Cardiac septum (tissue), 1 donor: ENCODE measurements around the gene PTPRN2. TPM values are rescaled to one million over a fixed set of nuclear protein-coding genes. Genes with fewer than 3 reads are reported as not detected.

Experiments used
- DNase-seq: peaks from one replicate; pipeline ENCODE4 v3.0.0-alpha.2; 2020; ENCODE audit warnings: low spot score
- intact Hi-C: fragments of 100-400 bp; cut with DNase I; formaldehyde crosslinking; loops from one replicate; pipeline ENCODE4 v1.14.0; 2022
- total RNA-seq: library from RNA; stranded (reverse); fragmentation: NEBNext Ultra II Directional; extraction: Animal tissue kit (Norgen Biotek cat#: 25700); gene quantifications from one replicate; pipeline ENCODE4 v1.2.1, GENCODE V29; 2021
- donor health status: DM: no; HTN: no; CAD: no.

The PTPRN2 gene
- total RNA-seq, 1 donor from 2014 or later, result 0.92 TPM

DNA sequence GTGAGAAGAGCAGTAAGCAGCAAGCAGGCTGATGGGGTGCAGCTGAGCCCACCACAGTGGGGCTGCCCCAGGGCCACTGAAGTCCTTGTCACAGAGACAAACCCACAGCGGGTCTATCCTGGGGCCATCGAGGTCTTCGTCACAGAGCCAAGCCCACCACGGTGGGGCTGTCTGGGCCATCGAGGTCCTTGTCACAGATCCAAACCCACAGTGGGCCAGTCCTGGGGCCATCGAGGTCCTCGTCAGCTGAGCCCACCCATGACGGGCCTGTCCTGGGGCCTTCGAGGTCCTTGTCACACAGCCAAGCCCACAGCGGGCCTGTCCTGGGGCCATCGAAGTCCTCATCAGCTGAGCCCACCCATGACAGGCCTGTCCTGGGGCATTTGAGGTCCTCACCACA, 700.9 kb downstream of the PTPRN2 start:
- no peak for DNase-seq
- intact Hi-C loops, result no loop called here

DNA sequence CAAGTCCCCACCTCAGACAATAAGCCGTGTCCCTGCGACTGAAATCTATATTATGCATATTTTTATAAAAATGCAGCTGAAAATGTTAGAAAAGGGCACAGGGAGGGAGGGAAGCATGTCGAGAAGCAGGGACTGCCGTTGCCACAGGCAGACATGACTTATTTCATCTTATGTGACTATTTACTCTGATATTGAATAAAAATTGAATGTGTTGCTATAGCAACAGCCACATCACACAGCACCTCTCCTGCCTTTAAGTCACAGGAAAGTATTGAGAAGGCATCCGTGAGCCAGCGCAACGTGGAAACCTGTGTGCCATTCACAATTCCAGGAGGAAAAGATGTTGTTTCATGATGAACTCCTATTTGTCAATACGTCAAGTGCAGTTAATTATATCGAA, 701.4 kb downstream of the PTPRN2 start:
- intact Hi-C loops, result no loop called here

DNA sequence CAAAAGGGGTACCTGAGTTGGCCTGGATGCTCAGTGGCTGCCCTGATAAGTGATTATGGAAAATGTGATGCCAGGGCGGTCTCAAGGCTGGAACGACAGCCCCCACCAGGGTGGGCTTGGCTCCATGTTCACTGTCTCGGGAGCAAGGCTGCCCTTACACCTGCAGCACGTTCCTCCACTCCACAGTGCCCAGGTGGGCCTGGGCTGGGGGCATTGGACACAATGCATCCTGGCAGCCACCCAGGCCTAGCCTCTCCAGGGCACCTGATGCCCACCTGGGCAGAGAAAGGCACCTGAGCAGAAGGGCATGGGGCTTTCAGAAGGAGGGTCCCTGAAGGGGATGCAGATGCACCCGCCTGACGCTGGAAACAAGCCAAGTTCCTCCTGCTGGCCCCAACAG, 702.5 kb downstream of the PTPRN2 start:
- intact Hi-C loops, result no loop called here
- no peak for DNase-seq

More for the DNA sequence above, 701.4 kb downstream of the PTPRN2 start:
- DNase-seq, result no peak

DNA sequence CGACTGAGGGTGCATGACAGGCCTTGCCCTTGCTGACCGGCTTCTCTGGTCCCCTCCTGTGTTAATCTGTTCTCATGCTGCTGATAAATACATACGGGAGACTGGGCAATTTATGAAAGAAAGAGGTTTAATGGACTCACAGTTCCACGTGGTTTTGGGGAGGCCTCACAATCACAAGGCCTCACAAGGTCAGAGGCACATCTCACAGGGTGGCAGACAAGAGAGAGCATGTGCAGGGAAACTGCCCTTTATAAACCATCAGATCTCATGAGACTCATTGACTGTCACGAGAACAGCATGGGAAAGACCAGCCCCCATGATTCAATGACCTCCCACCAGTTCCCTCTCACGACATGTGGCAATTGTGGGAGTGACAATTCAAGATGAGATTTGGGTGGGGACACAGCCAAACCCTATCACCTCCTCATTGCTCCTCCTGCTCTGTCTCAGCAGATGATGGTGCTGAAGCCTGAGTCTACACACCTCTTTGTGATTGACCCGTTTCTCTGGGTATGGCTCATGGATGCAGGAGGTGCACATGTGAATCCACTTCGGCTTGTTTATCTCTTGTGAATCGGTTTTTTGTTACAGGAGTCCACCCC, 703.1 kb downstream of the PTPRN2 start:
- intact Hi-C loops, result no loop called here
- DNase-seq, result no peak

DNA sequence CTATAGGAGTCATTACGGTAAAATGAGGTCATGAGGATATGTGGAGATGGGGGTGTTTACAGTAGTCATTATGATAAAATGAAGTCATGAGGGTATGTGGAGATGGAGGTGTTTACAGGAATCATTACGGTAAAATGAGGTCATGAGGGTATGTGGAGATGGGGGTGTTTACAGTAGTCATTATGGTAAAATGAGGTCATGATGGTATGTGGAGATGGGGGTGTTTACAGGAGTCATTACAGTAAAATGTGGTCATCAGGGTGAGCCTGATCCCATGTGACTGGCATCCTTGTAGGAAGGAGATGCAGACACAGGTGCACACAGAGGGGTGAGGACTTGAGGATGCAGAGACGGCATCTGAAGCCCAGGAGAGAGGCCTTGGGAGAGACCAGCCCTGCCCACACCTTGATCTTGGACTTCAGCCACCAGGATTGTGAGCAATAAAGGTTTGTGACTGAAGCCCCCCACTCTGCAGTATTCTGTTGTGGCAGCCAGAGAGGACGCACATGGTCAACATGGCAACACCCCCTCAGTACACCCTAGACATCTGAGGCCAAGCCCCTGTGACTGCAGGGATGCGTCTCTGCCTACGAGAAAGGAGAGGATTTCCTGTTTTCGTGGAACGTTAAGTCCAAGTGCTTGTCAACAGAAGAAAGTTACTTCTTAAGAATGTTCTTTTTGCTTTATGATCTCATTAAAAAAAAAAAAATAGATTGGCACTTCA, 706.4 kb downstream of the PTPRN2 start:
- intact Hi-C loops, result no loop called here
- no peak for DNase-seq

DNA sequence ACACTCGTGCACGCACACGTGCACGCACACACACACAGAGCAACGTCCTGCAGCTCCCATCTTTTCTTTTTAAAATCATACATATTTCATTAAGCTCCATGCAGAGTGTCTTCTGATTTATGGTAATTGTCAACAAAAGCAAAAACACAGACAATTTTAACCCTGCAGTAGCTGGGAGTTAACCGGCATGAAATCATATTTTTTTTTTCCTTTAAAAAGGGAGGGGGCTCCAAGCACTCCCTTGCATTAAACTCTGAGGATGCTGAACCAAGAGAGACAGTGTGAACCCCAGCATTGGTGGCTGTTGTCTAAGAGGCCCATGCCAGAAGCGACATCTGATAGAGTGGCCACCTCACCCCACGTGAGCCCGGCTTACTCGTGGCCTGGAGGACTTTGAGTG, 708.2 kb downstream of the PTPRN2 start:
- DNase-seq, result no peak
- intact Hi-C loops, result loop anchor here (5.0 kb wide), 1 partner anchor 447 kb away; no protein-coding TSS in a partner anchor

DNA sequence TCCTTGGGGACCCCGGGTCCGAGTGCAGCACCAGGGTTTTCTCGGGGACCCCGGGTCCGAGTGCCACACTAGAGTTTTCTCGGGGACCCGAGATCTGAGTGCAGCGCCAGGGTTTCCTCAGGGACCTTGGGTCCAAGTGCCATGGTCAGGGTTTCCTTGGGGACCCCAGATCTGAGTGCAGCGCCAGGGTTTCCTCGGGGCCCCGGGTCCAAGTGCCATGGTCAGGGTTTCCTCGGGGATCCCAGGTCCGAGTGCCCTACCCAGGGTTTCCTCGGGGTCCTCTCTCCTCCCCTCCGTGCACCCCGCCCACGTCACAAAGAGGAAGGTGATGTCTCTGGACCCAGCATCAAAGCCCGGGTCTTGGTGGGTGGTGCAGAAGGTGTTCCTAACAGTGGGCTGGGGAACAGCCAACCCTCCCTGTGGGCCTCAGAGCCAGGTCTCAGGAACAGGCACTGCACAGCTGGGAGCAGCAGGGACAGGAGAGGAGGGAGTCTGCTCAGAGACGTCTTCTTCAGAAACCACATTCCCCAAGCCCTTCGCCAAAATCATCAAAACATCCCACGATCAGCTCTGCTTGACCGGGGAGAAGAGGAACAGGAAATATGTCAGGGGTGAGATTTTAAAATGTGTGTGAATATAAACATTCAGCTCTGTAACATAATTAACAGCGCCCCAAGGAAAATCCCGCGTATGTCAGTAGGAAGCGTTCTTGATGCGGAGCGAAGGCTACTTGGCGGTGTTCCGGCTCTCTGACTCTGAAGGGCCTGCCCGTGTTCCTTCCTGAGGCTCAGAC, 710.1 kb downstream of the PTPRN2 start:
- no peak for DNase-seq
- intact Hi-C loops, result loop anchor here (5.0 kb wide), 1 partner anchor 445 kb away; no protein-coding TSS in a partner anchor

DNA sequence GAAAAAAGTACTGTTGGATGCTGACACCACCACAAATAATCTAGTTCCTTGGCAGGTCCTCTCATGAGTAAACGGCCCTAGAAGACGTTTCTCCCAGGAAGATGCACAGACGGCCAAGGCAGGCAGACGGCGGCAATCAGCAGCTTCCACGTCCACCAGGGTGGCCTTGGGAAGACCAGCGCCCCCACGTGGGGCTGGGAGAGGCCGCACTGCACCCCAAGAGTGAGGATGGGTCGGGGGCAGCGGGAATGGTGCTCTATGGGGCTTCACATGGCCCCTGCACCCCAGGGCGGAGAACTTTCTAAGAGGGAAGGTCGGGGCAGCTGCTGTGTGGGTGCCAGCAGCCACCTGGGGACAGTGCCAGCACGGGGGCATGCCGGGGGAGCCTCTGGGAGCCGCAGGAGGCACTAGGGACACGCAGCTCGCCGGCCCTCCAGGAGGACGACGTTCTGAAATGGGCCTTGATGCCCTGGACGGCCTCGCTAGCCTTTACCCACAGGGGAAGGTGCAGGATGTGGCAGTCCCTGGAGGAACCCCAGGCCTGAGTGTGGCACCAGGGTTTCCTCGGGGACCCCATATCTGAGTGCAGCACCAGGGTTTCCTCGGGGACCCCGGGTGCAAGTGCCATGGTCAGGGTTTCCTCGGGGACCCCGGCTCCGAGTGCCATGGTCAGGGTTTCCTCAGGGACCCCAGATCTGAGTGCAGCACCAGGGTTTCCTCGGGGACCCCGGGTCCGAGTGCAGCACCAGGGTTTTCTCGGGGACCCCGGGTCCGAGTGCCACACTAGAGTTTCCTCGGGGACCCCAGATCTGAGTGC, 710.9 kb downstream of the PTPRN2 start:
- no peak for DNase-seq

DNA sequence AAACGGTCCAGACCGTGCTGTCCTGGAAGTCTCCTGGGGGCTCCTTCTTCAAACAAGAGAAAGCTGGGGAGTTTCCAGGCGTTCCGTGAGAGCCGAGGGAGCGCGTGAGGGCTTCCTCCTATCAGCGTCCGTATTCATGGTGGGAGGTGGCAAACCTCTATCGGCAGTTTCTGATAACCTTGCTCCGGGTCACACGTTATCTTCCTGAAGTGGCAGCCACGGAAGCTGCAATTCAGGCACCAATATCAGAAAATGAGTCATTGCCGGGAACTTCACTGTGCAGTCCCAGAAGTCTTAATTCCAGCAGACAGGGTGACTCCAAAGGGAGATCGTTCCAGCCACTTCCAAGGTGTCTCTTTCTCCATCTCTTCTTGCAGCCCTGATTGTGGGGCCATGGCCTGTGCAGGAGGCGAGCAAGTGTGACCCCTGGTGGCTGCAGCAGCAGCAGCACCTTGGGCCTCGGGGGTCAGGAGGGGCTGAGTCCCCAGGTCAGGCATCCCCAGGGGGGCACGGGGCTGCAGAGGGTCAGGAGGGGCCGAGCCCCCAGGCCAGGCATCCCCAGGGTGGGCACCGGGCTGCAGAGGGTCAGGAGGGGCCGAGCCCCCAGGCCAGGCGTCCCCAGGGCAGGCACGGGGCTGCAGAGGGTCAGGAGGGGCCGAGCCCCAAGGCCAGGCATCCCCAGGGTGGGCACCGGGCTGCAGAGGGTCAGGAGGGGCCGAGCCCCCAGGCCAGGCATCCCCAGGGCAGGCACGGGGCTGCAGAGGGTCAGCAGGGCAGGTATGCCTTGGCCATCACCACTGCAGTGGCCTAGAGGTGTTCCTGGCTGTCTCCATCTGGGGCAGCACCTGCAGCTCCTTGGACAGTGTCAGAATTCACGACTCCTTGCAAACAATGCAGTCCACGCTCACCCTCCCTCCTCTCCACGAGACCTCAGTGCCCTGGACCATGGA, 712.1 kb downstream of the PTPRN2 start:
- DNase-seq, result no peak
- intact Hi-C loops, result loop anchor here (5.0 kb wide), 1 partner anchor 443 kb away; no protein-coding TSS in a partner anchor

More for the DNA sequence above, 710.9 kb downstream of the PTPRN2 start:
- intact Hi-C loops, result loop anchor here (5.0 kb wide), 1 partner anchor 444 kb away; no protein-coding TSS in a partner anchor

DNA sequence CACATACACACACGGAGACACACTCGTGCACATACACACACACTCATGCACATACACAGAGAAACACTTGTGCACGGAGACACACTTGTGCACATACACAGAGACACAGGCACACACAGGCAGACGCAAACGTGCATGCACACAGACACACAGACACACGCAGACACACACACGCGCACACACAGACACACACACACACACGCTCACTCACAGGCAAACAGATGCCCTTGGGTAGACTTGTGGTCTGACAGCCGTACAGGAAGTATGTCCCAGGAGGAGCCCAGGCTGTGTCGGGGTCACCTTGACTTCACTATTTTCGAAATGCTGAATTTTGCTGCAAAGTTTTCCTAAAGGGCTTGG, 712.8 kb downstream of the PTPRN2 start:
- intact Hi-C loops, result loop anchor here (5.0 kb wide), 1 partner anchor 443 kb away; no protein-coding TSS in a partner anchor
- DNase-seq, result no peak

DNA sequence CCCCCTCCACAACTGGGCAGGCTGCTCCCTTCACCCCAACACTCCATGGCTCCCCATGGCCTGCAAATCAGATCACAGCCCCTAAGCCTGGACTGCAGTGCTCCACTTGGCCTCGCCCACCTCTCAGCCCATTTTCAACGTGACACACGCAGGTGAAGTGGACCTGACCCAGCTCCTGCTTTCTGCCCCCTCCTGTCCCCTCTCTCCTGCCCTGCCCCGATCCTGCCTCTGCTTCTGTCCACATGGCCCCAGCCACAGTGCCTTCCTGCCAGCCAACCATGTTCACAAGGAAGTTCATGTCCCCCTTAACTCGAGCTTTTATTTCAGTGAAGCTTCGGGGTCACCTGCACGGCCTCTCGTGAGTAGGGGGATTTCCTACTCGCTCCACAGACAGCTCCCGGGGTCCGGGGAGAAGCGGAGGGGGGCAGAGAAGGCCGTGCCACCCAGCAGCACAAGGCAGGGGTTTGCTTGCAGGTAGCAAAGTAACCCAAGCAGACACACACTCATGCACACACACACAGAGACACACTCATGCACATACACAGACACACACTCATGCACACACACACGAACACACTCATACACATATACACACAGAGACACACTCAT, 713.3 kb downstream of the PTPRN2 start:
- intact Hi-C loops, result no loop called here
- no peak for DNase-seq

DNA sequence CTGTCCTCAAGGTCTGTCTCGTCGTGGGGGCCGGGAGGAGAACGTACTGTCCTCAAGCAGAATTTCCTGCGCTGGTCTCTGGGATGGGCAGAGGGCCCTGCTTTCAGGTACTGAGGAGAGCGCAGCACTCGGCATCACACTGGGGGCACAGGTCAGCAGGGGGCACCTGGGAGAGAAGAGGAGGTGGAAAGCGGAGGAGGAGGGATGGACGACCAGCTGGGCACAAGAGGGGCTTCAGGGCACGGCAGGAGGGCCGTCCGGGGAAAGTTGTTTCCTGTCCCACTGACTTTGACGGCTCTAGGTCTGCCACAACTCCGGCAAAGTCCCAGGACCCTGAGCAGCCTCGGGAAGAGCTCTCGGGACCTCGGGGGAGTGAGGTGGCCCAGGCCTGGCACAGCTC, 714.0 kb downstream of the PTPRN2 start:
- intact Hi-C loops, result no loop called here
- no peak for DNase-seq

DNA sequence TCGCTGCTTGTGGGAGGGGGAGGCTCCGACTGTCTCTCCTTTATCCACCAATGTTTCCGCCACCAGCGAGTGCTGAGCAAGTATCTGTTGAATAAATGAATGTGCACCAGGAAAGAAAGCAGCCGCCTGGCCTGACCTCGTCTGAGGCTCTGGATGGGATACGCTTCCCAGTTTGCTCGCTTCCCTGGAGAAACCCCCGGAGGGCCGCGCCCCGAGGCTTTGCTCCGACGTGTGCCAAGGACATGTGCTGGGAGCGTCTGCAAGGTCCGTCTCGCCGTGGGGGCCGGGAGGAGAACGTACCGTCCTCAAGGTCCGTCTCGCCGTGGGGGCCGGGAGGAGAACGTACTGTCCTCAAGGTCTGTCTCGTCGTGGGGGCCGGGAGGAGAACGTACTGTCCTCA, 714.4 kb downstream of the PTPRN2 start:
- intact Hi-C loops, result no loop called here
- DNase-seq, result no peak

DNA sequence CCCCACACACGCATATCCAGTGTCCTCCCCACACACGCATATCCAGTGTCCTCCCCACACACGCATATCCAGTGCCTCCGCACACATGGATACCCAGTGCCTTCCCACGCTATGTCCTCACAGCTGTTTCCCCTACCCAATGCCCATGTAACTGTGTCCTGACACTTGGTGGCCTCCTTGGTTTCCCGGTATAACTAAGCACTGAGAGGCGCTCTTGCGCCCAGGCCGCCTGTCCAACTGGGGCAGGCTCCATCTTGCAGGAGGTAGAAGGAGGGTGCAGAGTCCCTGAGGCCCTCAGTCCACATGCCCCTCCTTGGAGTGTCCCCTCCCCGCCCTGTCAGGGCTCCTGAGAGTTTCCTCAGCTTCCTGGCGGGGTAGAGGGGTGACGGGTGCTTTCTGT, 715.2 kb downstream of the PTPRN2 start:
- intact Hi-C loops, result no loop called here
- no peak for DNase-seq

DNA sequence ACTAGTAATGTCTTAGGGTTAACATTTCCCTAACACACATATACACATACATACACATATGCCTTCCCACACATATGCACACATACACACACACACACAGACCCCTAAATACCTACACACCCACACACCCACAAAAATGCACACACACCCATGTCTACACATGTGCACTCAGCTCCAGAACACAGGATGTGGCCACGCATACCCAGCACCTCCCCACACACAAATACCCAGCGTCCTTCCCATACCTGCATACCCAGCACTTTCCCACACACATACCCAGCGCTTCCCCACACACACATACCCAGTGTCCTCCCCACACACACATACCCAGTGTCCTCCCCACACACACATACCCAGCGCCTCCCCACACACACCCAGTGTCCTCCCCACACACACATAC, 715.9 kb downstream of the PTPRN2 start:
- no peak for DNase-seq
- intact Hi-C loops, result no loop called here

DNA sequence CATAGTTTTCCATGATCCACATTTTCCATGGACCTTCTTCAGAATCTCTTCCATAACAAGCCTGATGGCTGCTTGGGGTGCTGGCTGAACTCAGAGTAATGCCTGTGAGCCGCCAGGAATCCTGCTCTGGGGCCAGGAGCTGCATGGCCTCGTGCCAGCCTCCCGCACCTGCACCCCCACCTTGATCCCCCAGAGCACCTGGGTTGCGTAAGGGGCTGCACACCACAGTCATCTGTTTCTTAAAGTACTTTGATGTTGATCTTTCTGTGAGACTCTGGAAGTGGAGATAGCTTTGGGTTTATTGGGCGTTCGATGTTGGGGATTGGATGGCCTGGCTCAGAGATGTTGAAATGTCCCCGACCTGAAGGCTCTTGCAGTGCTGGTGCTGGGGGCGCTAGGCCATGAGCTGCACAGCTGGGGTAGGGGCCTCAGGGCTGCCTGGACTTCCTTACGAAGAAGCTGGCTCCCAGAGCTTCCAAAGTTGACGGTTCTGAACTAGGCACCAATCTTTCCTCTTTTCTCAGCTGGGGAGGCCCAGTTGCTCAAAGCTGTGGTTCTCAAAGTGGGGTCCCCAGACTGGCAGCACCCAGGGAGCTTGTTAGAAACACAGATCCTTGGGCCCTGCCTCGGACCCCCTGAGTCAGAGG, 716.9 kb downstream of the PTPRN2 start:
- intact Hi-C loops, result no loop called here
- DNase-seq, result no peak

DNA sequence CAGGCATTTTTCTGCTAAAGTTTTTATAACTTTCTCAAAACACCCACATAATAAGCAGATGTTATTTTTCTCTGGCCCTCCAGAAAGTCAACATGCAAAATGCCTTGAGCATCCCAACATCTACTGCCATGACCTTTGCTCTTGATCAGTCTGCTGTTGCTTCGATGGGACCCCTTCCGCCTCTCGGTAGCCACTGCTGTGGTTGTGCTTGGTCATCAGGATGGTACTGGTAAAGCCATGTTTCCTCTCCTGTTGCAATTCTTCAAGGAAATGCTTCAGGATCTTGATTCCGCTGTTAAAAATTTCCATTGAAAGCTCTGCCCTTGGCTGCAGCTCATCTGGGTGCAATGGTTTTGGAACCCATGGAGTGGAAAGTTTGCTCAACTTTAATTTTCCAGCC, 717.8 kb downstream of the PTPRN2 start:
- DNase-seq, result no peak
- intact Hi-C loops, result no loop called here
